ENCODE measurements around the gene BBC3. TPM values are rescaled to one million over a fixed set of nuclear protein-coding genes. Genes with fewer than 3 reads are reported as not detected.
"Not testable (repeated sequence)": the region's sequence is repeated elsewhere in the genome, so short reads cannot be mapped to it uniquely, and the experiment has no call there.

The BBC3 gene, protein sequence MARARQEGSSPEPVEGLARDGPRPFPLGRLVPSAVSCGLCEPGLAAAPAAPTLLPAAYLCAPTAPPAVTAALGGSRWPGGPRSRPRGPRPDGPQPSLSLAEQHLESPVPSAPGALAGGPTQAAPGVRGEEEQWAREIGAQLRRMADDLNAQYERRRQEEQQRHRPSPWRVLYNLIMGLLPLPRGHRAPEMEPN
- 1 to 10 TPM; 1.9 to 2.5 (median 2.4) TPM for polyA plus RNA-seq (ENCODE audit: insufficient read length in 3 of 3)
- long read RNA-seq, donor 1, partial matches to known transcripts, result 0 of 3 reads
- long read RNA-seq, donor 1, other reads (novel, unspliced or antisense), result 0 of 3 reads
- long read RNA-seq, donor 2, partial matches to known transcripts, result 0 of 5 reads
- long read RNA-seq, donor 2, other reads (novel, unspliced or antisense), result 0 of 5 reads
- long read RNA-seq, donor 3, partial matches to known transcripts, result 0 of 3 reads
- long read RNA-seq, donor 3, other reads (novel, unspliced or antisense), result 0 of 3 reads
- long read RNA-seq, donor 4, transcript BBC3-206 (1 exons, 1,747 nt), result major isoform, 5 of 8 reads
- long read RNA-seq, donor 4, partial matches to known transcripts, result 0 of 8 reads
- long read RNA-seq, donor 4, other reads (novel, unspliced or antisense), result 0 of 8 reads
- long read RNA-seq, donor 5, partial matches to known transcripts, result 0 of 3 reads
- long read RNA-seq, donor 5, other reads (novel, unspliced or antisense), result 0 of 3 reads
- long read RNA-seq, donor 6, transcript BBC3-206 (1 exons, 1,747 nt), result major isoform, 5 of 5 reads
- long read RNA-seq, donor 6, partial matches to known transcripts, result 0 of 5 reads
- long read RNA-seq, donor 6, other reads (novel, unspliced or antisense), result 0 of 5 reads
- long read RNA-seq, donor 7, partial matches to known transcripts, result 0 of 4 reads
- long read RNA-seq, donor 7, other reads (novel, unspliced or antisense), result 0 of 4 reads
- long read RNA-seq, donor 8, partial matches to known transcripts, result 0 of 4 reads
- long read RNA-seq, donor 8, other reads (novel, unspliced or antisense), result 0 of 4 reads
- long read RNA-seq, donor 9, partial matches to known transcripts, result 0 of 6 reads
- long read RNA-seq, donor 9, other reads (novel, unspliced or antisense), result 0 of 6 reads
- long read RNA-seq, donor 10, partial matches to known transcripts, result 0 of 3 reads
- long read RNA-seq, donor 10, other reads (novel, unspliced or antisense), result 0 of 3 reads
- long read RNA-seq, donor 11, partial matches to known transcripts, result 0 of 3 reads
- long read RNA-seq, donor 11, other reads (novel, unspliced or antisense), result 0 of 3 reads
- long read RNA-seq, donor 12, transcript BBC3-203 (4 exons, 1,838 nt), result major isoform, 7 of 8 reads
- long read RNA-seq, donor 12, partial matches to known transcripts, result 0 of 8 reads
- long read RNA-seq, donor 12, other reads (novel, unspliced or antisense), result 0 of 8 reads
- long read RNA-seq, donor 13, partial matches to known transcripts, result 0 of 2 reads
- long read RNA-seq, donor 13, other reads (novel, unspliced or antisense), result 0 of 2 reads
- long read RNA-seq, donor 14, result 0 reads
- long read RNA-seq, donor 15, partial matches to known transcripts, result 0 of 2 reads
- long read RNA-seq, donor 15, other reads (novel, unspliced or antisense), result 0 of 2 reads
- long read RNA-seq, donor 16, partial matches to known transcripts, result 0 of 3 reads
- long read RNA-seq, donor 16, other reads (novel, unspliced or antisense), result 0 of 3 reads

- DNase-seq, result no peak
These were observed at the start of gene BBC3 for GRCh38 chr19:47230921-47231214. Gene BBC3, minus strand, starts transcription at chr19:47231199. Its CDS starts 2,768 bp downstream, at chr19:47228431.

DNA sequence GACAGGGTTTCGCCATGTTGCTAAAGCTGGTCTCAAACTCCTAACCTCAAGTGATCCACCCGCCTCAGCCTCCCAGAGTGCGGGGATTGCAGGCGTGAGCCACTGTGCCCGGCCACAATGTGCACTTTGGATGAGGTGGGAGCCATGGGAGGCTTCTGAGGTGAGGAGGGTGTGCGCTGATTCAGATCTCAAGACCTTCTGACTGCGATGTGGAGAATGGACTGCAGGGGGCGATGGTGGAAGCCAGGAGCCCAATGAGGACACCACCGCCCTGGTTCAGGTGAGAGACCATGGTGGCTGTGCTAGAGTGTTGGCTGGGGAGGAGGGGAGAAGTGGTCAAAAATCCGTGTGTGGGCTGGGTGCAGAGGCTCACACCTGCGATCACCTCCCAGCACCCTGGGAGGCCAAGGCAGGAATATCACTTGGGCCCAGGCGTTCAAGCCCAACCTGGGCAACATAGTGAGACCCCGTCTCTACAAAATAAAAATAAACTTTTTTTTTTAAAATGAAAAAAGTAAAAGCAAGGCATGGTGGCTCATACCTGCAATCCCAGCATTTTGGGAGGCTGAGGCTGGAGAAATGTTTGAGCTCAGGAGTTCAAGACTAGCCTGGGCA is 49.3 kb upstream of the BBC3 start:
- no peak for DNase-seq

- not testable (repeated sequence) for DNase-seq
These were observed 45.5 kb upstream of the BBC3 start for GRCh38 chr19:47276513-47276912.

DNA sequence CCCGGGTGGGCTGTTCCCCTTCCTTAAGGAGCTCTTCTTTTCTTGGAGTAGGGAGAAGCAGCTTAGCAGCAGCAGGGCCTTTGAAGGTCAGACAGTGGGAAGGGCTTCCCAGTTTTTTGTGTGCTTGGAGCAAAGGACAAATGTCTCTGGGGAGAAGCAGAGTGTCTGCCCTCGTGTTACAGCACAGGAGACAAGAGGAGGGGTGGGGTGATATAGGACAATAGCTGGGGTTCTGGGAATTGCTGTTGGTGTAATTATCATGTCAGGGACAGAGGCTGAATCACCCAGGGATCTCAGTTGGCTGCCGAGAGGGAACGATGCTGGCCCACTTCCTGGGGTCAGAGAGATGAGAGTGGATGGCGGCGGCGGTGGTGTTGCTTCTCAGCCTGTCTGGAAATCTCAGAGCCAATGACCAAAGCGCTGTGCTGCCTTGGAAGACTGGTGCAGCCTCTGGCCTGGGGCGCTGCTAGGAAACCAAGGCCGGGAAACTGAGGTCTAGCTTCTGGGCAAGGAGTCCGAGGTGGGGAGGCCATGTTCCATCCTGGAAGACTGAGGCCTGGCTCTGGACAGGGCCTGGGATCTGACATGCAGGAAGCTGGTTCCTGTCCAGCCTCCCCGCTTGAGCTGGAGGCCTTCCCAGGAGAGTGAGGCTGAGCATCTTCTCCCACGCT is 44.9 kb upstream of the BBC3 start:
- no peak for DNase-seq

- DNase-seq, result no peak
These were observed 44.1 kb upstream of the BBC3 start for GRCh38 chr19:47274891-47275761.

GRCh38 chr19:47274071-47274890 is 43.3 kb upstream of the BBC3 start, which contains the start of gene INAFM1:
Gene INAFM1, plus strand, starts transcription at chr19:47274885. Its CDS starts 35 bp downstream, at chr19:47274920.
- peak; percentile 93 for DNase-seq

DNA sequence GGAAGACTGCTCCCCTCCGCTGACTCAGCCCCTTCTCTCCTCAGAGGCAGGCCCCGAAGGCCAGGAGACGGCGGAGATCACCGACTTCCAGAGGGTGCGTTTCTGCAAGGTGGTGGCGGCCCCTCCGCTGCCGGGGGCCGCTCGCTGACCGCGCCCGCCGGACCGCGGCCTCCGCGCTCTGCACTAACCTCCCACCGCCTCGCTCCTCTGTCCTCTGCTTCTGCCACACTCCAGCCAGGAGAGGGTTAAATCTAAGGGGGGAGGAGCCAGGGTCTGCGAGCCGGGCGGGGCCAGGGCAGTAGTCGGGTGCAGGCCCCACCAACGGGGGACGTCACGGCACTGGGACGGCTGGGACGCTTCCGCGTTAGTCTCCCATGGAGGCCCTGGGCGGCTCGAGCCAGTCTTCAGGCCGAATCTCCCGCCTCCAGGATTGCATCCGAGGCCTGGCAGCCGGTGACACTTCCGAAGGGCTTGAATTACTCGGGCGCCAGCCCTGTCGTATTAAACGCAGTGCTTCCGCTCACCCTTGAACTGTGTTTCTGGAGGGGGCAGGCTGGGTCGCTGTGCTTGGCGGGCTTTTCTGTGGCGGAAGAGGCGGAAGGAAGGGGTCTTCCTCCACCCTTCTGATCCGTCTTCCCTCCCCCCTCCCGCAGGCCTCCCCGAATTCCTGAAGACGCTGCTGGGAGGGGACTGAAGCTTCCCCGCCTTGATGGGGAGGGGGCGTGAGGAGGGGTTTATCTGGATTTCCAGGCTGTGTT is 42.5 kb upstream of the BBC3 start:
- peak; percentile 92 for DNase-seq

- no peak for DNase-seq
These were observed 41.7 kb upstream of the BBC3 start for GRCh38 chr19:47272448-47273312.

- DNase-seq, result no peak
These were observed 41.0 kb upstream of the BBC3 start for GRCh38 chr19:47271949-47272348.

DNA sequence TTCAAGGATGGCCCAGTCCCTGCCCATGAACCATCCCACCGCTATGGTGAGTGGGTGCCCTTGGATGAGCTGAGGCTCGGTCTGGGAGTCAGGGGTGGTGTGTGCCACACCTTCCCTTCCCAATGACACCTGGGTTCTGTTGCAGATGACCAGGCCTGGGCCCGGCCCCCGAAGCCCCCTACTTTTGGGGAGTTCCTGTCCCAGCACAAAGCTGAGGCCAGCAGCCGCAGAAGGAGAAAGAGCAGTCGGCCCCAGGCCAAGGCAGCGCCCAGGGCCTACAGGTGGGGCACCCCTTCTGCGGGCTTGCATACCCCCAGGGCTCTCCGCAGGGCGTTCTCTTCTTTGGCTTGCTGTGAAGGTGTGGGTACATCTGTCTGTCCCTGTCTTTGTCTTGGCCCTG is 39.4 kb upstream of the BBC3 start:
- no peak for DNase-seq

GRCh38 chr19:47269596-47269995 is 38.6 kb upstream of the BBC3 start:
- DNase-seq, result no peak

DNA sequence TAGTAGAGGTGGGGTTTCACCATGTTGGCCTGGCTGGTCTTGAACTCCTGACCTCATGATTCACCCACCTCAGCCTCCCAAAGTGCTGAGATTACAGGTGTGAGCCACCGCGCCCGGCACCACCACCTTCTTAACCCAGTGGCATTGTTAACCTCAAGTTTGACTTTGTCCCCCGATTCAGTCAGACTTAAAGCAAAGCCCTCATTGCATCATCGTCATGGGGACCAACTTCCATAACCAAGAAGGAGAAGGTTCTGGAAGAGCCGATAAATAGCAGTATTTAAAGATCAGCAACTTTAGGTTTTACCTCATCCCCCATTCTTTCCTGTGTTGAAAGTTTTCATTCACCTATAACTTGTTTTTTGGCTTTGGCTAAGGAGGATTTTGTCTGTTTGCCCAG is 37.0 kb upstream of the BBC3 start:
- no peak for DNase-seq

GRCh38 chr19:47267350-47267759 is 36.4 kb upstream of the BBC3 start:
- no peak for DNase-seq

- no peak for DNase-seq
These were observed 35.5 kb upstream of the BBC3 start for GRCh38 chr19:47266401-47266941.

GRCh38 chr19:47264629-47265028 is 33.6 kb upstream of the BBC3 start:
- no peak for DNase-seq
